ENCODE measurements around the gene ORAI3.

Gene ORAI3

GRCh38 chr16:30953511-30954124 is 4.8 kb downstream of the ORAI3 start:
- DNase-seq (ENCODE audit: low read depth): peak; percentile 59
- H3K4me3 ChIP-seq (ENCODE audit: low read depth, low read length): no peak overlapping the region
- TF ChIP-seq CTCF (IDR thresholded peaks at IDR 0.05; ENCODE audit: low read depth, low read length, missing control alignments): peak; percentile 88

- DNase-seq (ENCODE audit: low read depth): no peak
- no peak overlapping the region for H3K4me3 ChIP-seq (ENCODE audit: low read depth, low read length)
- no peak for TF ChIP-seq CTCF (IDR thresholded peaks at IDR 0.05; ENCODE audit: low read depth, low read length, missing control alignments)
These were observed 6.1 kb downstream of the ORAI3 start for GRCh38 chr16:30954993-30955392.

DNA sequence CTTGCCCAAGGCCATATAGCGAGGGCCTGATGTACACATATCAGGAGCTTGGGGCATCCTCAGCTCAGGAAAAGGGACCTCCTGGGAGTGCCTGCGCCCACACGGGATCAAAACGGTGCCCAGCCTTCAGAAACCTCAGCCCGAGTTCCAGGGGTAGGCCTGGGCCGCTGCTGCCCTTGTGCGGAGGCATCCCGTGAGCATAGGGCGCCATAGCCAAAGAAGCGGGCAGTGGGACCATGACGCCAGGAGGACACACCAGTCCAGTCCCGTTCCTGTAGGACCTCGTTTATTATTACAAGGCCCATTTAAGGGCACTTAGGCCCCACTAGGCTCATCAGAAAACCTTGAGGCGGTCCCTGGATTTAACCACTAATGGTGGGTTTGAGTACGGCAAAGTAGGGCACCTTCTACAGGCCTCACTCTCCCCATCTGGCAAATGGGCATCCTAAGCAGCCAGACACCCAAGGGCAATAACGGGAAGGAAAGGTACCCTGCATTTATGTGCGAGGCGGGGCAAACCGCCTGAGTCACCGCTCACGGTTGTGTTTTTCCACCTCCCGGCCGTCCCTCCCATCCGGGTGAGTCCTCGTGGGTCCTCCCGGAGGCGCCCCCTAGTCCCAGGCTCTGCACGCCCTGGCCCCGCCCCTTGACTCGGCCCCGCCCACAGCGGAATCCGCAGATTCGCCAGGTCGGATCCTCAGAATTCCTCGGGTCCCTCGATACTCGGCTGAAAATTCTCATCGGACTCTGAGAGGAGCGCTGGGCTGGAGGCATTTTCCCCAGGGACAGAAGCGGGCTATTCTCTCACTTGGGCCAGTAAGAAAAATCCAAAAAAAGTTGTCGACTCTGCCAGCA is 8.0 kb downstream of the ORAI3 start:
- H3K4me3 ChIP-seq (ENCODE audit: low read depth, low read length): peak overlapping the region; percentile 69
- peak; percentile 36 for TF ChIP-seq CTCF (IDR thresholded peaks at IDR 0.05; ENCODE audit: low read depth, low read length, missing control alignments)
- DNase-seq (ENCODE audit: low read depth): no peak

DNA sequence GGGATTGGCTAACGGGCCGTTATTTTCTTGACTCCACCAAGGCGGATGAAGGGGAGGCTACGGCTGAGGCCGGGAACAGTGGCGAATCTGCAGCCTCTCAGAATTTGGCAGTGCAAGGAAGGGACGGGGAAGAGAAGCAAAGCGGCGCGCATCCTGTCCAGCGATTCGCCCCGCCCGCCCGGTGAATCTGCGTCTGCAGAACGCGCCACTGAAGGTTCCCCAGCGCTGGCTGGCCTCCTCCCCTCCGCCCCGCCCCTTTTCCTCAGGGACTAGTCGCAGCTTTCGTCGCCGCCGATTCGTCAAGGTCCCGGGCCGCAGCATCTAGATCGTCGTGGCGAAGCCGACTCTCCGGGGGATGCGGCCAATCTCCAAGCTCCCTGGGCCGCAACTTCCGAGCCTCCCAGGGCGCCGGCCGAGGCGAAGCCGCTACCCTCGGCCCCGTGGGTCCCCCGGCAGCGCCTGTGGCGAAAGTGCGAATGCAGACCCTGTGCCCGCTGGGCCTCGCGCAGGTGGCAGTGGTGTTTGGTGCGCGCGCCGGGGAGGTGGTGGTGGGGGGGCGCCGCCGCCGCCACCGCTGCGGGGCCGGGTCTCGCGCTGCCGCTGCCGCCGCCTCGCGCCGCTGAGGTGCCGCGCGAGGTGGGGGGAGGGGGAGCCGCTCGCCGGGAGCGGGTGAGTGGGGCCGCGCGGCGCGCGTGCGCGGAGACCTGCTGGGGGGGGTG is 8.7 kb downstream of the ORAI3 start, which contains the start of gene SETD1A:
Gene SETD1A, plus strand, starts transcription at position 299 of the 719 bp plus-strand sequence. CDS start 978 bp downstream, outside the sequence.
- DNase-seq (ENCODE audit: low read depth): peak; percentile 90
- no peak for TF ChIP-seq CTCF (IDR thresholded peaks at IDR 0.05; ENCODE audit: low read depth, low read length, missing control alignments)
- H3K4me3 ChIP-seq (ENCODE audit: low read depth, low read length): peak within 1 kb of the TSS; percentile 69

GRCh38 chr16:30958175-30959079 is 9.6 kb downstream of the ORAI3 start:
- no peak for DNase-seq (ENCODE audit: low read depth)
- H3K4me3 ChIP-seq (ENCODE audit: low read depth, low read length): peak overlapping the region; percentile 69
- no peak for TF ChIP-seq CTCF (IDR thresholded peaks at IDR 0.05; ENCODE audit: low read depth, low read length, missing control alignments)

DNA sequence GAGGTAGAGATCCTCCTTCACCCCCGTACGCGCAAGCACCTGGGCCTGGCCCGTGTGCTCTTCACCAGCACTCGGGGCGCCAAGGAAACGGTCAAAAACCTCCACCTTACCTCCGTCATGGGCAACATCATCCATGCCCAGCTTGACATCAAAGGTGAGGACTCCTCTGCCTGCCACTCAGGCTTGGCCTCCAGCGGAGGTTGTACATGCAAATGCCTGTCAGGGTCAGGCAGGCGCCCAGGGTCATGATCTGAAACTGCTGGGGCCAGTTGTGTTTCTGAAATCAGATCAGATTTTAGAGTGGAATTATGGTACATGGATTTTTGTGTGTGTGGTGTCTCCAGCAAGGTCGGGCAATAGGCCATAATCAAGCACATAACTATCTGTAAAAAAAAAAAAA is 12.5 kb downstream of the ORAI3 start:
- DNase-seq (ENCODE audit: low read depth): no peak
- TF ChIP-seq CTCF (IDR thresholded peaks at IDR 0.05; ENCODE audit: low read depth, low read length, missing control alignments): no peak

More for the DNA sequence above, 12.5 kb downstream of the ORAI3 start:
- no peak overlapping the region for H3K4me3 ChIP-seq (ENCODE audit: low read depth, low read length)

All from GM12864 (cell line).